OCI-LY7 (cell line): Measurements from ENCODE around the gene SLAIN2. TPM values are rescaled to one million over a fixed set of nuclear protein-coding genes. Genes with fewer than 3 reads are reported as not detected.

Experiments
- BruUV-seq: library from RNA; stranded (reverse); fragments of 400-500 nt; replicated peaks from 2 replicates; lab custom pipeline; 2021; lab: Mats Ljungman, UMichigan
- CTCF ChIA-PET: fragments of 300-600 bp; sonication (Branson Sonifier 250); formaldehyde crosslinking; loops from one replicate; lab custom pipeline; 2022; ENCODE audit warnings: antibody characterized with exemption; ENCODE audit not compliant: unreplicated experiment; lab: Charles Lee
- POLR2A ChIA-PET: fragments of 300-600 bp; sonication (Branson Sonifier 250); formaldehyde crosslinking; loops from one replicate; lab custom pipeline; 2022; ENCODE audit warnings: antibody characterized with exemption; lab: Charles Lee
- DNase-seq: peaks from one replicate; pipeline ENCODE4 v3.0.0-alpha.2; 2015; ENCODE audit warnings: low spot score
- H2AFZ ChIP-seq: fragments of 200-600 bp; sonication (generic), shearing (Covaris generic); 2 replicates; pipeline ENCODE4 v1.6.1; 2014; ENCODE audit warnings: mild to moderate bottlenecking, antibody characterized with exemption, low read length, moderate library complexity
- H3K27ac ChIP-seq: fragments of 200-600 bp; sonication (generic); 2 replicates; pipeline ENCODE4 v1.5.1; 2014; ENCODE audit warnings: mixed run types, low read depth, mild to moderate bottlenecking, moderate library complexity, low read length, inconsistent platforms; ENCODE audit not compliant: poor library complexity, severe bottlenecking
- H3K36me3 ChIP-seq: fragments of 200-600 bp; sonication (generic); 2 replicates; pipeline ENCODE4 v1.6.1; 2014; ENCODE audit warnings: mild to moderate bottlenecking, antibody characterized with exemption, low read length, moderate library complexity, mixed read lengths; ENCODE audit not compliant: insufficient read depth
- H3K4me1 ChIP-seq: fragments of 200-600 bp; sonication (generic); 2 replicates; pipeline ENCODE4 v1.5.1; 2014; ENCODE audit warnings: mild to moderate bottlenecking, low read length; ENCODE audit not compliant: insufficient read depth, poor library complexity, severe bottlenecking
- H3K4me2 ChIP-seq: fragments of 200-600 bp; sonication (generic); 2 replicates; pipeline ENCODE4 v1.6.1; 2014; ENCODE audit warnings: mild to moderate bottlenecking, low read length
- H3K4me3 ChIP-seq: fragments of 200-600 bp; sonication (generic); 2 replicates; pipeline ENCODE4 v1.5.1; 2014; ENCODE audit warnings: mild to moderate bottlenecking, low read depth, low read length; ENCODE audit not compliant: poor library complexity, severe bottlenecking
- H3K79me2 ChIP-seq: fragments of 200-600 bp; sonication (generic); 2 replicates; pipeline ENCODE4 v1.6.1; 2016; ENCODE audit warnings: low read depth, mild to moderate bottlenecking, low read length, moderate library complexity, mixed read lengths; ENCODE audit not compliant: insufficient read depth
- H3K9me2 ChIP-seq: fragments of 200-600 bp; sonication (generic); 2 replicates; pipeline ENCODE4 v1.6.1; 2016; ENCODE audit warnings: mild to moderate bottlenecking, low read length, mixed read lengths; ENCODE audit not compliant: insufficient read depth
- H3K9me3 ChIP-seq: fragments of 200-600 bp; sonication (generic); 2 replicates; pipeline ENCODE4 v1.6.1; 2014; ENCODE audit warnings: mild to moderate bottlenecking, mixed run types, low read length, mixed read lengths
- H4K20me1 ChIP-seq: fragments of 200-600 bp; sonication (generic); 2 replicates; pipeline ENCODE4 v1.6.1; 2014; ENCODE audit warnings: mild to moderate bottlenecking, antibody characterized with exemption, low read length, moderate library complexity, mixed read lengths; ENCODE audit not compliant: insufficient read depth
- EZH2phosphoT487 ChIP-seq: fragments of 200-600 bp; sonication (generic); IDR thresholded peaks from 2 replicates; pipeline ENCODE4 v1.6.1; 2018; ENCODE audit warnings: low read depth, borderline replicate concordance, mild to moderate bottlenecking, mixed run types, antibody characterized with exemption, low read length, moderate library complexity, mixed read lengths
- intact Hi-C: fragments of 100-400 bp; cut with micrococcal nuclease; formaldehyde crosslinking; loops from one replicate; pipeline ENCODE4 v1.10.0; 2022; ENCODE audit not compliant: unreplicated experiment
- total RNA-seq, 2 experiments: library from RNA; depleted of rRNA in 1 of 2; stranded (reverse); fragments of >200 nt in 1 of 2; shearing (Covaris generic) in 1 of 2; gene quantifications; 2 replicates each; pipeline ENCODE4 v1.2.3, GENCODE V29; 2014 to 2022
- TF ChIP-seq, protein P1 (sequence below): fragments of 200-600 bp; sonication (generic); conservative IDR thresholded peaks from 2 replicates; pipeline ENCODE4 v1.5.1; 2014; ENCODE audit warnings: mild to moderate bottlenecking, antibody characterized with exemption, low read length, moderate library complexity, mixed read lengths

SLAIN2 gene
- total RNA-seq, 2 experiments from 2014 or later: 21.1 to 40.2 TPM

DNA sequence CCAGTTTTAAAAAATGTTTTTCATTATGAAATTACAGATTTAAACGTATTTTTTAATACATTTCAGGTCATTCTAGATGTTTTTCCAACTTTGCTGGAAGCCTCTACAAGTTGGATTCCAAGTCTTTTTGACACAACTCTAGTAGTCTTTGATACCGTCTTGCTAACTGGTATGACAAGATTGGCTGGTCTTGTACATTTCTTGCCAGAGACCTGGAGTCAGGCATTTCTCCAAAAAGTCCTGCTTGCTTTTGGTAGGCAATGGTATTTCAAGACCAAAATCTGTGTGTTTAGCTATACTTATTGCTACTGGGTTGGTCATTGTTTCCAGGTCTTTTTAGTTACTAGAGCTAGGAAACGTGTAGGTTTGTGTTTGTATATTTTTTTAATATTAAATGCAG, 64.6 kb downstream of the SLAIN2 start:
- Histone ChIP-seq H3K9me2 (no peaks in the 10 kb centered on the region), H3K79me2 (no peaks in the 10 kb centered on the region), H3K27ac (no peak overlapping the region), H3K4me1 (no peaks in the 10 kb centered on the region), H3K9me3 (no peaks in the 10 kb centered on the region), H4K20me1 (no peaks in the 10 kb centered on the region), H3K36me3 (no peaks in the 10 kb centered on the region), H3K4me2 (no peak overlapping the region), H3K4me3 (no peak overlapping the region), H2AFZ (no peak overlapping the region)
- intact Hi-C loops: no loop called here
- CTCF ChIA-PET: no interaction called here
- TF ChIP-seq, protein P1, sequence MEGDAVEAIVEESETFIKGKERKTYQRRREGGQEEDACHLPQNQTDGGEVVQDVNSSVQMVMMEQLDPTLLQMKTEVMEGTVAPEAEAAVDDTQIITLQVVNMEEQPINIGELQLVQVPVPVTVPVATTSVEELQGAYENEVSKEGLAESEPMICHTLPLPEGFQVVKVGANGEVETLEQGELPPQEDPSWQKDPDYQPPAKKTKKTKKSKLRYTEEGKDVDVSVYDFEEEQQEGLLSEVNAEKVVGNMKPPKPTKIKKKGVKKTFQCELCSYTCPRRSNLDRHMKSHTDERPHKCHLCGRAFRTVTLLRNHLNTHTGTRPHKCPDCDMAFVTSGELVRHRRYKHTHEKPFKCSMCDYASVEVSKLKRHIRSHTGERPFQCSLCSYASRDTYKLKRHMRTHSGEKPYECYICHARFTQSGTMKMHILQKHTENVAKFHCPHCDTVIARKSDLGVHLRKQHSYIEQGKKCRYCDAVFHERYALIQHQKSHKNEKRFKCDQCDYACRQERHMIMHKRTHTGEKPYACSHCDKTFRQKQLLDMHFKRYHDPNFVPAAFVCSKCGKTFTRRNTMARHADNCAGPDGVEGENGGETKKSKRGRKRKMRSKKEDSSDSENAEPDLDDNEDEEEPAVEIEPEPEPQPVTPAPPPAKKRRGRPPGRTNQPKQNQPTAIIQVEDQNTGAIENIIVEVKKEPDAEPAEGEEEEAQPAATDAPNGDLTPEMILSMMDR: no peak
- no peak for TF ChIP-seq EZH2phosphoT487
- BruUV-seq: no TSS peak
- DNase-seq: no peak
- POLR2A ChIA-PET: interaction anchor here (0.6 to 0.7 kb wide), 2 partner anchors 15 to 35 kb away, joined by 4 read pairs; no protein-coding TSS in a partner anchor

DNA sequence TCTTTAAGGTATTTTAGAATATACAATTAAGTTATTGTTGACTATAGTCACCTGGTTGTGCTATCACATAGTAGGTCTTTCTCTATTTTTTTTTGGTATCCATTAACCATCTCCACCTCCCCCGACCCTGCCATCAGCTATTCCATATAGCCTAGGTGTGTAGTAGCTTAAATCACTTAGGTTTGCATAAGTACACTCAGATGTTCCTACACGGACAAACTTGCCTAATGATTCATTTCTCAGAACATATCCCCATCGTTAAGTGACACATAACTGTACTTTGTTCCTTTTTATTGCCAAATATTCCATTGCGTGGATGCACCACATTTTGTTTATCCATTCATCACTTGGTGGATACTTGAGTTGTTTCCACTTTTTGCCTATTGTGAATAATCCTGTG, 67.9 kb downstream of the SLAIN2 start:
- intact Hi-C loops: no loop called here
- no peaks in the 10 kb centered on the region for H3K36me3 ChIP-seq
- no peak for DNase-seq
- H4K20me1 ChIP-seq: no peaks in the 10 kb centered on the region
- ChIA-PET CTCF (no interaction called here), POLR2A (interaction anchor here (0.9 kb wide), 1 partner anchor 16 kb away, joined by 3 read pairs; no protein-coding TSS in a partner anchor)
- H2AFZ ChIP-seq: no peak overlapping the region
- TF ChIP-seq, protein P1: no peak
- TF ChIP-seq EZH2phosphoT487: no peak
- H3K79me2 ChIP-seq: no peaks in the 10 kb centered on the region
- H3K9me2 ChIP-seq: no peaks in the 10 kb centered on the region
- no peaks in the 10 kb centered on the region for H3K4me1 ChIP-seq
- H3K4me2 ChIP-seq: no peak overlapping the region
- H3K9me3 ChIP-seq: no peaks in the 10 kb centered on the region
- no peak overlapping the region for H3K27ac ChIP-seq
- H3K4me3 ChIP-seq: no peak overlapping the region
- no TSS peak for BruUV-seq

DNA sequence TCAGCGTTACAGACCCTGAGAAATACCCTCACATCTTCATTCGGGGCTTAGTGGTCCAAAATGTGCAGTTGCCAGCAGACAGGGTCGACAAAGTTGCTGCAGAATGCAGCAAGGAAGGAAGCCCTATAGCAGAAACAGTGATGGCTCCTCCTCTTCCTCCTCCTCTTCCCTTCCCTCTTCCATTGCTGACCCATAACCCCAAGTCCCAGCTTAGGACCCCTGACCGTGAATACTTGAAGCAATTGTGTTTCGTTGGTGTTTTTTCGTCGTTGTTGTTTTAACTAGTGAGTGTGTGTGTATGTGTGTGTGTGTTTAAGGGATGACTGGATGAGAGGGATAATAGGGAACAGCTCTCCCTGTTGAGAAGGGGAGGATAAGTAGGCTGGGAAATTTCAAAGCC, 69.5 kb downstream of the SLAIN2 start:
- Histone ChIP-seq H4K20me1 (no peaks in the 10 kb centered on the region), H3K4me1 (no peaks in the 10 kb centered on the region), H2AFZ (no peak overlapping the region), H3K4me3 (no peak overlapping the region), H3K36me3 (no peaks in the 10 kb centered on the region), H3K4me2 (no peak overlapping the region), H3K27ac (no peak overlapping the region), H3K79me2 (no peaks in the 10 kb centered on the region), H3K9me3 (no peaks in the 10 kb centered on the region), H3K9me2 (no peaks in the 10 kb centered on the region)
- DNase-seq: no peak
- intact Hi-C loops: no loop called here
- TF ChIP-seq EZH2phosphoT487: no peak
- TF ChIP-seq, protein P1: no peak
- POLR2A ChIA-PET: interaction anchor here (0.7 kb wide), 1 partner anchor 138 kb away, joined by 4 read pairs; no protein-coding TSS in a partner anchor
- BruUV-seq: no TSS peak
- CTCF ChIA-PET: no interaction called here
